HepG2 (cell line): ENCODE measurements around the gene HNRNPUL2. TPM values are rescaled to one million over a fixed set of nuclear protein-coding genes. Genes with fewer than 3 reads are reported as not detected.

Experiments used
- AGO2 ChIP-seq: fragments of 200-400 bp; formaldehyde crosslinking; optimal IDR thresholded peaks from 2 replicates; pipeline ENCODE3; 2017; ENCODE audit warnings: mild to moderate bottlenecking, low read depth, low read length, moderate library complexity
- MLLT10 ChIP-seq: sonication (generic); formaldehyde crosslinking; IDR thresholded peaks from 2 replicates; pipeline ENCODE4 v1.4.0; 2020; ENCODE audit warnings: missing genetic modification reagents
- MZF1 ChIP-seq: sonication (generic); formaldehyde crosslinking; IDR thresholded peaks from 2 replicates; pipeline ENCODE4 v1.8.1; 2023; ENCODE audit warnings: mild to moderate bottlenecking, missing genetic modification reagents, borderline replicate concordance
- NFATC3 ChIP-seq: sonication (generic); formaldehyde crosslinking; IDR thresholded peaks from 2 replicates; pipeline ENCODE4 v1.5.1; 2020; ENCODE audit warnings: mild to moderate bottlenecking, missing genetic modification reagents
- PBX3 ChIP-seq: sonication (generic); formaldehyde crosslinking; IDR thresholded peaks from 2 replicates; pipeline ENCODE4 v1.8.1; 2023; ENCODE audit warnings: missing genetic modification reagents, inconsistent platforms, borderline replicate concordance
- PREB ChIP-seq: sonication (generic); formaldehyde crosslinking; IDR thresholded peaks from 2 replicates; pipeline ENCODE4 v1.4.0; 2020; ENCODE audit warnings: missing genetic modification reagents
- SATB2 ChIP-seq: sonication (generic); formaldehyde crosslinking; IDR thresholded peaks from 2 replicates; pipeline ENCODE4 v1.5.0; 2020; ENCODE audit warnings: missing genetic modification reagents
- SCMH1 ChIP-seq: sonication (generic); formaldehyde crosslinking; IDR thresholded peaks from 2 replicates; pipeline ENCODE4 v1.9.0; 2021; ENCODE audit warnings: missing genetic modification reagents, mild to moderate bottlenecking, borderline replicate concordance
- SNAPC2 ChIP-seq: sonication (generic); formaldehyde crosslinking; IDR thresholded peaks from 2 replicates; pipeline ENCODE4 v1.8.1; 2022; ENCODE audit warnings: mild to moderate bottlenecking, missing genetic modification reagents
- SOX5 ChIP-seq: IDR thresholded peaks from 2 replicates; pipeline ENCODE4 v1.6.1; 2016; ENCODE audit warnings: borderline replicate concordance
- SRSF4 ChIP-seq: fragments of 200-400 bp; formaldehyde crosslinking; IDR thresholded peaks from one replicate; pipeline ENCODE4 v1.6.1; 2018; ENCODE audit warnings: mild to moderate bottlenecking, low read depth, low read length, moderate library complexity; ENCODE audit not compliant: poor library complexity, severe bottlenecking
- SRY ChIP-seq: sonication (generic); formaldehyde crosslinking; IDR thresholded peaks from 2 replicates; pipeline ENCODE4 v1.8.0; 2022; ENCODE audit warnings: mild to moderate bottlenecking, missing genetic modification reagents
- ZBTB1 ChIP-seq: sonication (generic); formaldehyde crosslinking; IDR thresholded peaks from 2 replicates; pipeline ENCODE4 v1.4.0; 2020; ENCODE audit warnings: missing genetic modification reagents, borderline replicate concordance
- ZNF674 ChIP-seq: sonication (generic); formaldehyde crosslinking; IDR thresholded peaks from 2 replicates; pipeline ENCODE4 v1.5.0; 2020; ENCODE audit warnings: low read depth, mild to moderate bottlenecking, missing genetic modification reagents
- ZNF782 ChIP-seq: sonication (generic); formaldehyde crosslinking; IDR thresholded peaks from 2 replicates; pipeline ENCODE4 v1.4.0; 2020; ENCODE audit warnings: missing genetic modification reagents, mild to moderate bottlenecking, borderline replicate concordance
- polyA plus RNA-seq, 8 experiments: library from polyadenylated mRNA; depleted of rRNA in 3 of 8; stranded (reverse) in 7 of 8; unstranded in 1 of 8; fragments of >200 nt; fragmentation: Illumina TruSeq in 4 of 8; extraction: Trizol in 4 of 8; gene quantifications; 2 replicates each; pipeline versions ENCODE4 v1.2.1 to v1.2.3, GENCODE V29; 2011 to 2016; ENCODE audit warnings: low read depth in 4 of 8, missing spikeins in 1 of 8, mixed read lengths in 1 of 8; ENCODE audit not compliant: insufficient read depth in 1 of 8
- total RNA-seq, 5 experiments: library from RNA; depleted of rRNA; stranded (reverse); fragments of >200 nt; fragmentation: Illumina TruSeq; extraction: Trizol; gene quantifications; 2 replicates each; pipeline ENCODE4 v1.2.3, GENCODE V29; 2016; ENCODE audit warnings: low read depth in 1 of 5
- TF ChIP-seq, protein P1 (sequence below): sonication (generic); formaldehyde crosslinking; IDR thresholded peaks from 2 replicates; pipeline ENCODE4 v1.9.0; 2021; ENCODE audit warnings: missing genetic modification reagents, borderline replicate concordance
- TF ChIP-seq, protein P2 (sequence below): IDR thresholded peaks from 2 replicates; pipeline ENCODE4 v1.6.1; 2016; ENCODE audit warnings: missing compliant biosample characterization, missing genetic modification reagents, borderline replicate concordance
- TF ChIP-seq, protein P3 (sequence below): sonication (generic); formaldehyde crosslinking; IDR thresholded peaks from 2 replicates; pipeline ENCODE4 v1.4.0; 2020; ENCODE audit warnings: missing genetic modification reagents

Gene HNRNPUL2
- total and polyA plus RNA-seq, 2 of the 13 experiments (the other 11 are each of a cell fraction or from before 2014, with no cell fraction given): 8.4 to 9.6 TPM

- TF ChIP-seq, protein P1, sequence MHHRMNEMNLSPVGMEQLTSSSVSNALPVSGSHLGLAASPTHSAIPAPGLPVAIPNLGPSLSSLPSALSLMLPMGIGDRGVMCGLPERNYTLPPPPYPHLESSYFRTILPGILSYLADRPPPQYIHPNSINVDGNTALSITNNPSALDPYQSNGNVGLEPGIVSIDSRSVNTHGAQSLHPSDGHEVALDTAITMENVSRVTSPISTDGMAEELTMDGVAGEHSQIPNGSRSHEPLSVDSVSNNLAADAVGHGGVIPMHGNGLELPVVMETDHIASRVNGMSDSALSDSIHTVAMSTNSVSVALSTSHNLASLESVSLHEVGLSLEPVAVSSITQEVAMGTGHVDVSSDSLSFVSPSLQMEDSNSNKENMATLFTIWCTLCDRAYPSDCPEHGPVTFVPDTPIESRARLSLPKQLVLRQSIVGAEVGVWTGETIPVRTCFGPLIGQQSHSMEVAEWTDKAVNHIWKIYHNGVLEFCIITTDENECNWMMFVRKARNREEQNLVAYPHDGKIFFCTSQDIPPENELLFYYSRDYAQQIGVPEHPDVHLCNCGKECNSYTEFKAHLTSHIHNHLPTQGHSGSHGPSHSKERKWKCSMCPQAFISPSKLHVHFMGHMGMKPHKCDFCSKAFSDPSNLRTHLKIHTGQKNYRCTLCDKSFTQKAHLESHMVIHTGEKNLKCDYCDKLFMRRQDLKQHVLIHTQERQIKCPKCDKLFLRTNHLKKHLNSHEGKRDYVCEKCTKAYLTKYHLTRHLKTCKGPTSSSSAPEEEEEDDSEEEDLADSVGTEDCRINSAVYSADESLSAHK (CRISPR knock-in tag): no peak
- no peak for TF ChIP-seq PREB (CRISPR knock-in tag)
- no peak for TF ChIP-seq SRY (CRISPR knock-in tag)
- 0 out of 2 replicates have a peak, but pooled peaks have one; percentile 32 for TF ChIP-seq MLLT10 (CRISPR knock-in tag)
- TF ChIP-seq, protein P2, sequence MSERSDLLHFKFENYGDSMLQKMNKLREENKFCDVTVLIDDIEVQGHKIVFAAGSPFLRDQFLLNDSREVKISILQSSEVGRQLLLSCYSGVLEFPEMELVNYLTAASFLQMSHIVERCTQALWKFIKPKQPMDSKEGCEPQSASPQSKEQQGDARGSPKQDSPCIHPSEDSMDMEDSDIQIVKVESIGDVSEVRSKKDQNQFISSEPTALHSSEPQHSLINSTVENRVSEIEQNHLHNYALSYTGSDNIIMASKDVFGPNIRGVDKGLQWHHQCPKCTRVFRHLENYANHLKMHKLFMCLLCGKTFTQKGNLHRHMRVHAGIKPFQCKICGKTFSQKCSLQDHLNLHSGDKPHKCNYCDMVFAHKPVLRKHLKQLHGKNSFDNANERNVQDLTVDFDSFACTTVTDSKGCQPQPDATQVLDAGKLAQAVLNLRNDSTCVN (CRISPR knock-in tag): no peak
- no peak for TF ChIP-seq MZF1 (CRISPR knock-in tag)
- TF ChIP-seq SNAPC2 (CRISPR knock-in tag): no peak
- no peak for TF ChIP-seq SRSF4
- TF ChIP-seq SOX5: no peak
- no peak for TF ChIP-seq ZNF674 (CRISPR knock-in tag)
- TF ChIP-seq PBX3 (CRISPR knock-in tag): no peak
- no peak for TF ChIP-seq SATB2 (CRISPR knock-in tag)
- no peak for TF ChIP-seq AGO2
- no peak for TF ChIP-seq ZBTB1 (CRISPR knock-in tag)
- TF ChIP-seq SCMH1 (CRISPR knock-in tag): no peak
- no peak for TF ChIP-seq NFATC3 (CRISPR knock-in tag)
- TF ChIP-seq ZNF782 (CRISPR knock-in tag): no peak
- TF ChIP-seq, protein P3, sequence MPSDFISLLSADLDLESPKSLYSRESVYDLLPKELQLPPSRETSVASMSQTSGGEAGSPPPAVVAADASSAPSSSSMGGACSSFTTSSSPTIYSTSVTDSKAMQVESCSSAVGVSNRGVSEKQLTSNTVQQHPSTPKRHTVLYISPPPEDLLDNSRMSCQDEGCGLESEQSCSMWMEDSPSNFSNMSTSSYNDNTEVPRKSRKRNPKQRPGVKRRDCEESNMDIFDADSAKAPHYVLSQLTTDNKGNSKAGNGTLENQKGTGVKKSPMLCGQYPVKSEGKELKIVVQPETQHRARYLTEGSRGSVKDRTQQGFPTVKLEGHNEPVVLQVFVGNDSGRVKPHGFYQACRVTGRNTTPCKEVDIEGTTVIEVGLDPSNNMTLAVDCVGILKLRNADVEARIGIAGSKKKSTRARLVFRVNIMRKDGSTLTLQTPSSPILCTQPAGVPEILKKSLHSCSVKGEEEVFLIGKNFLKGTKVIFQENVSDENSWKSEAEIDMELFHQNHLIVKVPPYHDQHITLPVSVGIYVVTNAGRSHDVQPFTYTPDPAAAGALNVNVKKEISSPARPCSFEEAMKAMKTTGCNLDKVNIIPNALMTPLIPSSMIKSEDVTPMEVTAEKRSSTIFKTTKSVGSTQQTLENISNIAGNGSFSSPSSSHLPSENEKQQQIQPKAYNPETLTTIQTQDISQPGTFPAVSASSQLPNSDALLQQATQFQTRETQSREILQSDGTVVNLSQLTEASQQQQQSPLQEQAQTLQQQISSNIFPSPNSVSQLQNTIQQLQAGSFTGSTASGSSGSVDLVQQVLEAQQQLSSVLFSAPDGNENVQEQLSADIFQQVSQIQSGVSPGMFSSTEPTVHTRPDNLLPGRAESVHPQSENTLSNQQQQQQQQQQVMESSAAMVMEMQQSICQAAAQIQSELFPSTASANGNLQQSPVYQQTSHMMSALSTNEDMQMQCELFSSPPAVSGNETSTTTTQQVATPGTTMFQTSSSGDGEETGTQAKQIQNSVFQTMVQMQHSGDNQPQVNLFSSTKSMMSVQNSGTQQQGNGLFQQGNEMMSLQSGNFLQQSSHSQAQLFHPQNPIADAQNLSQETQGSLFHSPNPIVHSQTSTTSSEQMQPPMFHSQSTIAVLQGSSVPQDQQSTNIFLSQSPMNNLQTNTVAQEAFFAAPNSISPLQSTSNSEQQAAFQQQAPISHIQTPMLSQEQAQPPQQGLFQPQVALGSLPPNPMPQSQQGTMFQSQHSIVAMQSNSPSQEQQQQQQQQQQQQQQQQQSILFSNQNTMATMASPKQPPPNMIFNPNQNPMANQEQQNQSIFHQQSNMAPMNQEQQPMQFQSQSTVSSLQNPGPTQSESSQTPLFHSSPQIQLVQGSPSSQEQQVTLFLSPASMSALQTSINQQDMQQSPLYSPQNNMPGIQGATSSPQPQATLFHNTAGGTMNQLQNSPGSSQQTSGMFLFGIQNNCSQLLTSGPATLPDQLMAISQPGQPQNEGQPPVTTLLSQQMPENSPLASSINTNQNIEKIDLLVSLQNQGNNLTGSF: no peak
These were observed 922 bp downstream of the HNRNPUL2 start (continued) for GRCh38 chr11:62726156-62726914.
